ENCODE measurements around the gene DHH.
"Not testable (repeated sequence)": the region's sequence is repeated elsewhere in the genome, so short reads cannot be mapped to it uniquely, and the experiment has no call there.

Gene DHH

GRCh38 chr12:49094160-49094974, at the start of gene DHH:
DHH (minus strand) TSS chr12:49094801; CDS start chr12:49094512, 289 bp downstream.
- no peak for DNase-seq

- DNase-seq: no peak
These were observed 49.8 kb upstream of the DHH start for GRCh38 chr12:49144384-49144783.

GRCh38 chr12:49138999-49139398, 44.4 kb upstream of the DHH start:
- DNase-seq: no peak

GRCh38 chr12:49138587-49138986, 44.0 kb upstream of the DHH start:
- no peak for DNase-seq

DNA sequence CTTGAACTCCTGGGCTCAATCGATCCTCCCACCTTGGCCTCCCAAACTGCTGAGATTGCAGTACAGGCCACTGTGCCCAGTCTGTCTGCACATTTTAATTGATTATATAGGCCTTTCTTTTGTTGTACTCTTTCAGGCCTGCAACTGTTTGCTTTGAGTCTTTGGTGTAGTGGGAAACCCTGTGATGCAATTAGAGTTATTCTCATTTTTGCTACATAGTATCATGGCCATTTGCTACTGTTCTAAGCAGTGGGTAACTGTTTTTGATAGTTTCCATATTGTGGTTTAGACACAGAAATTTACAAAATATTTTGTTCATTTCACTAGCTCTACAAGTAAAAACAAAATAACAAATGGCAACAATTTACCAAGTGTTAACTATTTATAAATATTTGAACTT, 42.9 kb upstream of the DHH start:
- DNase-seq: no peak

DNA sequence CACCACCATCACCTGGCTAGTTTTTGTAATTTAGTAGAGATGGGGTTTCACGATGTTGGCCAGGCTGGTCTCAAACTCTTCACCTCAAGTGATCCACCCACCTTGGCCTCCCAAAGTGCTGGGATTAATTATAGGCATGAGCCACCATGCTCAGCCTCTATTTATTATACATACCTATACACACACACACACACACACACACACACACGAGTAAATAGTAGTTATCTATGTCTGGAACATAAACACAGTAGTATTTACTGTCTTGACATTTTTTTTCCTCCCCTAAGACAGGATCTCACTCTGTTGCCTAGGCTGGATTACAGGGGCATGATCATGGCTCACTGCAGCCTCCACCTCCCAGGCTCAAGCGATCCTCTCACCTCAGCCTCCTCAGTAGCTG, 42.4 kb upstream of the DHH start:
- DNase-seq: not testable (repeated sequence)

DNA sequence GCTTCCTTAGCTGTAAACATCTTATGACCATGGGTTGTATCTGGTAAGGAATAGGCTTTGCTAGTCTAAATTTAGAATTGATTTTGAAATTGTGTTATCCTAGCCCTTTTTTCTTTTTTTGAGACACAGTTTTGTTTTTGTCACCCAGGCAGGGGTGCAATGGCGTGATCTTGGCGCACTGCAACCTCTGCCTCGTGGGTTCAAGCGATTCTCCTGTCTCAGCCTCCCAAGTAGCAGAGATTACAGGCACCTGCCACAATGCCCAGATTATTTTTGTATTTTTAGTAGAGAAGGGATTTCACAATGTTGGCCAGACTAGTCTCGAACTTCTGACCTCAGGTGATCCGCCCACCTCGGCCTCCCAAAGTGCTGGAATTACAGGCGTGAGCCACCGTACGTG, 39.0 kb upstream of the DHH start:
- no peak for DNase-seq

- no peak for DNase-seq
These were observed 38.4 kb upstream of the DHH start for GRCh38 chr12:49133014-49133413.

GRCh38 chr12:49131894-49132461, 37.4 kb upstream of the DHH start:
- DNase-seq: no peak

DNA sequence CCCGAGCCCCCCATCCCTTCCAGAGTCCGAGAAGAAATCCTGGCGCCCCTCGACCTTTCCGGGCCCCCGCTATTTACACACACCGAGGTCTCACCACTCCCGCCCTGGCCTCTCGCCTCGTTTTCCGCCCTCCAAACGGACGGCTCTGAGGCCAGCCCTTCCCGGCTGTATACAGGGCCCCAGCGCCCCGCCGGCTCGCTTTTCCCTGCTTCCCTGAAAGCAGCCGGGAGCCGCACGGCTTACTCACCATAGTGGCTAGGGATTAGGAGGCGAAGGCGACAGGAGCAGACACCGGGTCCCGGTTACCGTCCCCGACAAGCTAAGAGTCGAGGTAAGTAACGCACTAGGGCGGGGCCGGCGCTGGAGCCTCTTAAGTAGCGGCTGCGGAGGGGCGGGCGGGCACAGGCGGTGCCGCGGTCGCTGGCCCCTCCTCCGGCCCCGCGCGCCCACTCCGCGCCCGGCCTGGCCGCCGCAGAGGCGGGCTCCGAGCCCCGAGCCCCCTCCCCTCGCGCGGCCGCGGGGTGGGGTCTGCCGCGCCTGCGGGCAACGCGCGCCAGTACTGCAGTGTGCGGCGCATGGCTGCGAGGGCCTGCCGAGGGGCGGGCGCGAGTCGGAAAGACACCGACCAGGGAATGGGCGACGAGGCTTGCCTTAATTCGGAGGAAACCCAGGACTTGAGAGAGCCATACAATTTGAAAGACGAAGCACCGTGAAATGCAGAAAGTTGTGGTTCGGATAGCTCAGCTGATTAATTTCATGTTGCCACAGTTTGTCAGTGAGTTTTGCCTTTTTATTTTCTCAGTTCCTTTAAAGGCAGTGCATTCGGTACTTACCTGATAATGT, 36.7 kb upstream of the DHH start, which contains the start of gene TUBA1B:
TSS of gene TUBA1B (minus strand) at position 345 of the 843 bp plus-strand sequence. CDS start at position 250, 95 bp downstream.
- DNase-seq: peak; percentile 92

DNA sequence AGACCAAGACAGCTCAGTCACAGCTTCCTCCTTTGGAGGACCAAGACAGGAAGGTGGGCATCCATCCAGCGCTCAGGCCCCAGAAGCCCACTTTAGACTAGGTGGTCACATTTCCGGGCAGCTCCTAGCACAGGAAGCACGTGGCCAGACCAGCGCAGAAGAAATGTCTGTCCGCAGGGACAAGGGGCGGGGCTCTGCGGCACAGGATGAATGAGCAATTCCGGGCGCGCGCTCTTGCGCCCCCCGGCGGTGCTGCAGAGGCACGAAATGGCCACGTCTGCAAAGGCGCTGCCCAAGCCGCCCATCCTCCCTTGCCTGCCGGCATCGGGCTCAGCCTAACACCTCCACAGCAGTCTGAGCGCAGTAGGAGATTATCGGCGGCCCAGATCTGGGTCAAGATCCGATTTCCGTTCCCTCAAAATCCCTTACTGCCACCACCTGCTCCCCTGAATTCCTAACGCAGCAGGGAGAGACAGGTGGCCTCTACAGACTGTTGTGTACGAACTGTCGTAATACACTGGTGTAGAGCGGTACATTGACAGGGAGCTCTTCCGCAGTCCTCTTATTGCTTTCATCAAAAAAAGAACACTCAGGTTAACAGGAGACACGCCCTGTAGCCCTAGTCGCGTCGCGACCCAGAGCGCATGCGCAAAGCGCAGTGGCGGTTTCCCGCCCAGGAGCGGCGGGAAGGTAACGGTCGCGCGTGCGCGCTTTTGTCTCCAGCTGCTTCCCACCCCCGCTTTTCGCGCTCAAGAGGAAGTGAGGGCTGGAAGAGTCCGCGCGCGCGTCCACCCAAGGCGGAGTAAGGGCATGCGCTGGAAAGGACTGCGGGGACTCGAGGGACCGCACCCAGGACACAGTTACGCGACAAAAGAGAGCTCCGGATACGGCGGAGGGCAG, 35.8 kb upstream of the DHH start:
- peak; percentile 95 for DNase-seq

DNA sequence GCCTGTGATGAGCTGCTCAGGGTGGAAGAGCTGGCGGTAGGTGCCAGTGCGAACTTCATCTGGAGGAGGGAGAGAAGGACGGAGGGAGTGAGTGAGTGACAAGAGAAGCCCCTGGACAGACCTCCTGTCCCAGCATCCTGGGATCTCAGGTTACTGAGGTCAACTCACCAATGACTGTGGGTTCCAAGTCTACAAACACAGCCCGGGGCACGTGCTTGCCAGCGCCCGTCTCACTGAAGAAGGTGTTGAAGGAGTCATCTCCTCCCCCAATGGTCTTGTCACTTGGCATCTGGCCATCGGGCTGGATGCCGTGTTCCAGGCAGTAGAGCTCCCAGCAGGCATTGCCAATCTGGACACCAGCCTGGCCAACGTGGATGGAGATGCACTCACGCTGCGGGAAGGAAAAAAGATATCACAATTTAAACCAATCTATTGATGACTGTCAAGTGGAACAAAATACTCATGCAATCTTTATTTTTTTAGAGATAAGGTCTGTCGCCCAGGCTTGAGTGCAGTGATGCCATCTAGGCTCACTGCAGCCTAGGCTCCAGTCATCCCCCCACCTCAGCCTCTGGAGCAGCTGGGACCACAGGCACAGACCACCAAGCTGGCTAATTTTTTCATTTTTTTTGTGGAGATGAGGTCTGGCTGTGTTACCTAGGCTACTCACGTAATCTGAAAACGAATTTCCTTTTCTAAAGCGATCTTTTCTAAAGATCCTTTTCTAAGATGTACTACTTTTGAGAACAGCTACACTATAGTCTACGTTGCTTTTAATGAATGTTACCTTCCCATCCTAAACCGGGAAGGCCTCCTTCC, 34.9 kb upstream of the DHH start:
- no peak for DNase-seq

GRCh38 chr12:49127971-49128370, 33.4 kb upstream of the DHH start:
- DNase-seq: not testable (repeated sequence)

- DNase-seq: no peak
These were observed 32.5 kb upstream of the DHH start for GRCh38 chr12:49126852-49127763.

DNA sequence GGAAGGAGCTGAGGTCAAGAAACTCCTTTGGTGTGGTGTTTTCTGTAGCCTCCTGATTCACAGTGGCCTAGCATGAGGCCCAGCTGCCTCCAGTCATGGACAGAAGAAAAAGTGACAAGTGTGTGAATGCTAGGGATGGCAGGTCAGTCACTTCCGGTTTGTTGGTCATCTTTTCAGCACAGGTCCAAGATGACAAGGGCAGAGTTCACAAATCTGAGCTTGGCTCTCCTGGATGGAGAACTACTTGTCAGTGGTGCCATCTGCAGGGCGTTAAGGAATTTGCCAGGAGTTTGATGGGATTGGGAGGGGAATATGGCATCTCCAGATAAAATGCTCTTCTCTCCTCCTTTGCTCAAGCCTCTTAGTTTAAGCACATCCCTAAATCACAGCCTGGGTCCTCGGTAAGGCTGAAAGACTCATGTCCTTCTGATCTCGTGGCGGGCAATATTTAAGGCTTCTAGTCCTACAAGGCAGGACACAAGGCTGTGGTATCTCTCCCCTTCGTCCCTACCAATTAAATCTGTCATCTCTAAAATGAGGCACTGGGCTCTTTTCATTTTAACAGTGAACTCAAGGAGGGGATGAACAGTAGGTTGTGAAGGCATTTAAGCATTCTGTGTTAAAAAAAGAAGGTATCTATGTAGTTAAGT, 26.6 kb upstream of the DHH start:
- no peak for DNase-seq

- no peak for DNase-seq
These were observed 16.6 kb upstream of the DHH start for GRCh38 chr12:49111206-49111605.

DNA sequence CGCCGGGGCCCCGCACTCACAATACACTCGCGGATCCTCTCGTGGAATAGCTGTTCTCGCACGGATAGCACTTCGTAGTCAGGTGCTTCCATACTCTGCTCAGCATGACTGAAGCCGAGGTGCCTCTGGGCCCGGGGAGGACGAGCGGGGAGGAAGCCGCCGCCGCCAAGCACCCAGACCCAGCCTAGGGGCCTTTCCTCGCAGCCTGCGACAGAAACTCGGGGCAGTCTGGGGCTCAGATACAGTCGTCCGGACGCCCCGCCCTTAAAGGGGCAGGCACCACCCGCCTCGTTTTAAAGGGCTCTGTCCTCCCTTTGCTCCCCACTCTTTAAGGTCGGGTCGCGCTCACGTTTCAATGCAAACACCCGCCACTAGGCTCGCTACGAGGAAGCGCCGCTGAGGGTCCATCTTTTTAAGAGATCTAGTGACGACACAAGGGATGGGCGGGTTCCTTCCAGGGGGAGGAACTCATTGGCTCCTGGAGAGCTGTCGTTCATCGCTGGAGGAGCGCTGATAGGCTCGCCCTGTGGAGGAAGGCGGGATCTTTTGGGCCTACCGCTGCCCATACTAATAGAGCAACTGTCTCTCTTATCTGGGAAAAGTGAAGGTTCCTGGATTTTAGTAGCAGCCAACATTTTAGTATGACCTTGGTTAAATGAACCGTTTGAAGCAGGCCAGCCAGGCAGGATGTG, 16.0 kb upstream of the DHH start, which contains the start of gene LMBR1L:
TSS of gene LMBR1L (minus strand) at position 384 of the 692 bp plus-strand sequence. CDS start at position 92, 292 bp downstream.
- DNase-seq: peak; percentile 98

DNA sequence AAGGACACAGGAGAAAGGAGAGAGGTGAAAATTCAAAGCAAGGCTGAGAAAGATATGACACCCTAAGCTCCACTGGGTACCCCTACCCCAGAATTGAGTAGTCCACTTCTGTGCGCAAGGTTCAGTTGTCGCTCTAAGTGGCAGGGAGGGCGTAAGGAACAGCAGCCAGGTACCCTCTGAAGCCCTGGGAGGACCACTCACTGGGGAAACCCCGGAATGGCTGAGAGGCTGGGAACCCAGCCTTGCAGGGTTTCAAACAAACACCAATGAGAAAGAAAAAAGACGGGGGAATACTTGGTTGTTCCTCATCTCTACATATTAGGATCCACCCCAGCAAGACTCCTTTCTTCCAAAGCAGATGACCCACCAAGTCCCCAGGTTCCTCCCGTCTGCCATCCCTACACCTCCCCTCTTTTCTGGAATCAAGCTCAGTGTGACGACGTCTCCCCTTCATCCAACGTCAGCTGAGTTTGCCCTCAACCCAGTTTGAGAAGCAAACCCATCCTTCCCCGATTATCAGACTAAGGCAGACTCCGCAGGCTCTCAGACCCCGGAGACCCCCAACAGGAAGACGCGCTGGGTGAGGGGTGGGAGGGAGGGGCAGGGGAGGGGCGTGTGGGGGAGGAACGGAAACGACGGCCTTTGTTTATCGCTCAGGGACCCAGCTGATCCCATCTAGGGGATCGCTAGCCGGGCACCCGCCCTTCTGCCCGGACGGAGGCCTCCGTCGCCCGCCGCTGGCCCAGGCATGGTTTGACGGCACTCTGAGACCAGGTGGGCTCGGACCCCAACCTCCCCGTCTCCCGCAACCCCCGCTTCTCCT, 15.3 kb upstream of the DHH start:
- DNase-seq: no peak

All from CD4-positive, alpha-beta T cell treated with Interleukin-4 for 4 hours (primary cell).